ENCODE data around the gene MAGEA12.
"Not testable (repeated sequence)": the region's sequence is repeated elsewhere in the genome, so short reads cannot be mapped to it uniquely, and the experiment has no call there.

The MAGEA12 gene, protein sequence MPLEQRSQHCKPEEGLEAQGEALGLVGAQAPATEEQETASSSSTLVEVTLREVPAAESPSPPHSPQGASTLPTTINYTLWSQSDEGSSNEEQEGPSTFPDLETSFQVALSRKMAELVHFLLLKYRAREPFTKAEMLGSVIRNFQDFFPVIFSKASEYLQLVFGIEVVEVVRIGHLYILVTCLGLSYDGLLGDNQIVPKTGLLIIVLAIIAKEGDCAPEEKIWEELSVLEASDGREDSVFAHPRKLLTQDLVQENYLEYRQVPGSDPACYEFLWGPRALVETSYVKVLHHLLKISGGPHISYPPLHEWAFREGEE

DNA sequence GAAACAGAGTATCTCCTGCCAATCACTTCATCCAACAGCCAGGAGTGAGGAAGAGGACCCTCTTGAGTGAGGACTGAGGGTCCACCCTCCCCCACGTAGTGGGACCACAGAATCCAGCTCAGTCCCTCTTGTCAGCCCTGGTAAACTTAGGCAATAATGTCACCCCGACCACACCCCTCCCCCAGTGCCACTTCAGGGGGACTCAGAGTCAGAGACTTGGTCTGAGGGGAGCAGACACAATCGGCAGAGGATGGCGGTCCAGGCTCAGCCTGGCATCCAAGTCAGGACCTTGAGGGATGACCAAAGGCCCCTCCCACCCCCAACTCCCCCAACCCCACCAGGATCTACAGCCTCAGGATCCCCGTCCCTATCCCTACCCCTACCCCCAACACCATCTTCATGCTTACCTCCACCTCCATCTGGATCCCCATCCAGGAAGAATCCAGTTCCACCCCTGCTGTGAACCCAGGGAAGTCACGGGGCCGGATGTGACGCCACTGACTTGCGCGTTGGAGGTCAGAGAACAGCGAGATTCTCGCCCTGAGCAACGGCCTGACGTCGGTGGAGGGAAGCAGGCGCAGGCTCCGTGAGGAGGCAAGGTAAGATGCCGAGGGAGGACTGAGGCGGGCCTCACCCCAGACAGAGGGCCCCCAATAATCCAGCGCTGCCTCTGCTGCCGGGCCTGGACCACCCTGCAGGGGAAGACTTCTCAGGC is at the start of gene MAGEA12, which contains the start of gene CSAG1:
Gene MAGEA12 (plus strand): TSS at position 497 of the 715 bp plus-strand sequence. CDS start 2,405 bp downstream, outside the sequence.
Gene CSAG1 (minus strand): TSS at position 461 of the 715 bp plus-strand sequence. CDS start 1,261 bp downstream, outside the sequence.
- no peak for DNase-seq

- DNase-seq: not testable (repeated sequence)
Measured at GRCh38 chrX:152697952-152698931, 35.3 kb upstream of the MAGEA12 start, which contains the start of gene MAGEA3. MAGEA3 (plus strand) TSS chrX:152698794; CDS start chrX:152700833, 2,039 bp downstream.

DNA sequence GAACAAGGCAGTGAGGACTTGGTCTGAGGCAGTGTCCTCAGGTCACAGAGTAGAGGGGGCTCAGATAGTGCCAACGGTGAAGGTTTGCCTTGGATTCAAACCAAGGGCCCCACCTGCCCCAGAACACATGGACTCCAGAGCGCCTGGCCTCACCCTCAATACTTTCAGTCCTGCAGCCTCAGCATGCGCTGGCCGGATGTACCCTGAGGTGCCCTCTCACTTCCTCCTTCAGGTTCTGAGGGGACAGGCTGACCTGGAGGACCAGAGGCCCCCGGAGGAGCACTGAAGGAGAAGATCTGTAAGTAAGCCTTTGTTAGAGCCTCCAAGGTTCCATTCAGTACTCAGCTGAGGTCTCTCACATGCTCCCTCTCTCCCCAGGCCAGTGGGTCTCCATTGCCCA is 33.2 kb upstream of the MAGEA12 start:
- DNase-seq: not testable (repeated sequence)

- DNase-seq: not testable (repeated sequence)
Measured at GRCh38 chrX:152706500-152706899, 27.1 kb upstream of the MAGEA12 start.

- not testable (repeated sequence) for DNase-seq
Measured at GRCh38 chrX:152709173-152709572, 24.4 kb upstream of the MAGEA12 start, which contains the start of gene CSAG2. CSAG2 (minus strand) TSS chrX:152709273; CDS start chrX:152709112, 161 bp downstream.

DNA sequence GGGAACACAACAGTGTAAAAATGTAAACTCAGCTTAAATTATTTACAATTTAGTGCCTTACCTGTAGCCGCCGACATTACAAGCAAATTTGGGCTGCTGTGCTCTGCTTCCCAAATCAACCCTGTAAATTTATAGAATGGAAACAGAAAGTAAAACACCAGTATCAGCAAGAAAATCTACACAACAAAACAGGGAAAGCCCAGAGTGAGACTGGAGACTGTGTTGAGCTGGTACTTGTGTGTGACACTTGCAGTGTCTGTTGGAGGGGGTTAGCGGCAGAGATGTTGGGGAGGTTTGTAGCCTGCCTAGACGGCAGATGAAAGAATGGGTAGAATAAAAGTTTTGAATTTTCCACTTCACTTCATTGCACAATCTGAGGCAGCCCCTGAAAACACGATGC is 20.4 kb upstream of the MAGEA12 start:
- not testable (repeated sequence) for DNase-seq

DNA sequence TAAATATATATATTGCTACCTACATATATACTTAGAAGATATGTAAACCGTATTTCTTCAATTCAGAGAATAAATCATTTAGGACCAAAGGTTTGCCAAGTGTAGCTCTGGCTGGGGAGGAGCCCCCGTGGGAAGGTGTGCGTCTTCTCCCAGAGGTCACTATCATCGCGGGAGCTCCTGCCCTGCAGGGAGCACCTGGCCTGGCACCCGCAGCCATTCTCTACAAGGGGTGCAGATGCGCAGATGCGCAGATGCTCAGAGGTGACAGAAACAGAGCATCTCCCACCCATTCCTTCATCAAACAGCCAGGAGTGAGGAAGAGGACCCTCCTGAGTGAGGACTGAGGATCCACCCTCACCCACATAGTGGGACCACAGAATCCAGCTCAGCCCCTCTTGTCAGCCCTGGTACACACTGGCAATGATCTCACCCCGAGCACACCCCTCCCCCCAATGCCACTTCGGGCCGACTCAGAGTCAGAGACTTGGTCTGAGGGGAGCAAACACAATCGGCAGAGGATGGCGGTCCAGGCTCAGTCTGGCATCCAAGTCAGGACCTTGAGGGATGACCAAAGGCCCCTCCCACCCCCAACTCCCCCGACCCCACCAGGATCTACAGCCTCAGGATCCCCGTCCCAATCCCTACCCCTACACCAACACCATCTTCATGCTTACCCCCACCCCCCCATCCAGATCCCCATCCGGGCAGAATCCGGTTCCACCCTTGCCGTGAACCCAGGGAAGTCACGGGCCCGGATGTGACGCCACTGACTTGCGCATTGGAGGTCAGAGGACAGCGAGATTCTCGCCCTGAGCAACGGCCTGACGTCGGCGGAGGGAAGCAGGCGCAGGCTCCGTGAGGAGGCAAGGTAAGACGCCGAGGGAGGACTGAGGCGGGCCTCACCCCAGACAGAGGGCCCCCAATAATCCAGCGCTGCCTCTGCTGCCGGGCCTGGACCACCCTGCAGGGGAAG is 19.5 kb upstream of the MAGEA12 start, which contains the start of gene MAGEA2B:
Gene MAGEA2B (plus strand): TSS at position 814 of the 973 bp plus-strand sequence. CDS start 2,479 bp downstream, outside the sequence.
- DNase-seq: not testable (repeated sequence)

DNA sequence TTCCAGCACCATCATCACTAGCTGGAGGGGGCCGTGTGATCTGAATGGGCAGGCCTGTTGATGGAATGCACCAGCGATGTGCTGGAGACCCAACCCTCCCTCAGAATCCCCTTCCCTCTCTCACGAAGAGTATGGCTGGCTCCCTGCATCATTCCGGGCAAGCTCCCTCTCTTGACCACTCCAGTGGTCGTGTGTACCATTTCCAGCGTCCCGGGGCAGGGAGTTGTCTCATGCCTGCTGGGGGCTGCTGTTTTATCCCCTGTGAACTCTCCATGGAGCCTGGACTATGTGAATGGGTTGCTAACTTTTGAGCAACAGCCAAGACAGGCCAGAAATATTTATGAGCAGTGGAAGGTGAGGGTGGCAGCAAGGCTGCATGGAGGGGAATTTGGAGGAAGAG is 8.1 kb upstream of the MAGEA12 start:
- DNase-seq: no peak

GRCh38 chrX:152734143-152734858 is 744 bp downstream of the MAGEA12 start:
- DNase-seq: not testable (repeated sequence)

- DNase-seq: no peak
Measured at GRCh38 chrX:152735101-152735500, 1.5 kb downstream of the MAGEA12 start.

GRCh38 chrX:152735860-152736511 is 2.4 kb downstream of the MAGEA12 start:
- DNase-seq: no peak

DNA sequence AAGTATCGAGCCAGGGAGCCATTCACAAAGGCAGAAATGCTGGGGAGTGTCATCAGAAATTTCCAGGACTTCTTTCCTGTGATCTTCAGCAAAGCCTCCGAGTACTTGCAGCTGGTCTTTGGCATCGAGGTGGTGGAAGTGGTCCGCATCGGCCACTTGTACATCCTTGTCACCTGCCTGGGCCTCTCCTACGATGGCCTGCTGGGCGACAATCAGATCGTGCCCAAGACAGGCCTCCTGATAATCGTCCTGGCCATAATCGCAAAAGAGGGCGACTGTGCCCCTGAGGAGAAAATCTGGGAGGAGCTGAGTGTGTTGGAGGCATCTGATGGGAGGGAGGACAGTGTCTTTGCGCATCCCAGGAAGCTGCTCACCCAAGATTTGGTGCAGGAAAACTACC is 3.0 kb downstream of the MAGEA12 start:
- not testable (repeated sequence) for DNase-seq

DNA sequence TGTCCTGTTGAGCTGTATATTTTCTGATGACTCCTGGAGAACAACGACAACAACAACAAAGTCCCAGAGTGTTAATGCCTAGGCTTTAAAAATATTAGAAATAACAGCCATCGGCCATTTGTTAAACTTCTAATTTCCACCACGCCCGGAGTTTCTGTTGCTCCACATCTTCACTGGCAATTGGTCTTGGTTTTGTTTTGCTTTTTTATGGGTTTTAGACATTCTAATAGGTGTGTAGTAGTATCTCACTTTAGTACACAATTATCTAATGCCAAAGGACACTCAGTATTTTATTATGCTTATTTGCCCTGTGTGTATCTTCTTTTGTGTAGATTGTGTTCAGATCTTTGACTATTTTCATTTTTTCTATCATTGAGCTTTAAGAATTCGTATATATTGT is 5.0 kb downstream of the MAGEA12 start:
- no peak for DNase-seq

DNA sequence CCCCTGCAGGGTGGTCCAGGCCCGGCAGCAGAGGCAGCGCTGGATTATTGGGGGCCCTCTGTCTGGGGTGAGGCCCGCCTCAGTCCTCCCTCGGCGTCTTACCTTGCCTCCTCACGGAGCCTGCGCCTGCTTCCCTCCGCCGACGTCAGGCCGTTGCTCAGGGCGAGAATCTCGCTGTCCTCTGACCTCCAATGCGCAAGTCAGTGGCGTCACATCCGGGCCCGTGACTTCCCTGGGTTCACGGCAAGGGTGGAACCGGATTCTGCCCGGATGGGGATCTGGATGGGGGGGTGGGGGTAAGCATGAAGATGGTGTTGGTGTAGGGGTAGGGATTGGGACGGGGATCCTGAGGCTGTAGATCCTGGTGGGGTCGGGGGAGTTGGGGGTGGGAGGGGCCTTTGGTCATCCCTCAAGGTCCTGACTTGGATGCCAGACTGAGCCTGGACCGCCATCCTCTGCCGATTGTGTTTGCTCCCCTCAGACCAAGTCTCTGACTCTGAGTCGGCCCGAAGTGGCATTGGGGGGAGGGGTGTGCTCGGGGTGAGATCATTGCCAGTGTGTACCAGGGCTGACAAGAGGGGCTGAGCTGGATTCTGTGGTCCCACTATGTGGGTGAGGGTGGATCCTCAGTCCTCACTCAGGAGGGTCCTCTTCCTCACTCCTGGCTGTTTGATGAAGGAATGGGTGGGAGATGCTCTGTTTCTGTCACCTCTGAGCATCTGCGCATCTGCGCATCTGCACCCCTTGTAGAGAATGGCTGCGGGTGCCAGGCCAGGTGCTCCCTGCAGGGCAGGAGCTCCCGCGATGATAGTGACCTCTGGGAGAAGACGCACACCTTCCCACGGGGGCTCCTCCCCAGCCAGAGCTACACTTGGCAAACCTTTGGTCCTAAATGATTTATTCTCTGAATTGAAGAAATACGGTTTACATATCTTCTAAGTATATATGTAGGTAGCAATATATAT is 20.4 kb downstream of the MAGEA12 start, which contains the start of gene MAGEA2:
Gene MAGEA2 (minus strand): TSS at position 157 of the 965 bp plus-strand sequence. CDS start 2,479 bp downstream, outside the sequence.
- DNase-seq: not testable (repeated sequence)

- DNase-seq: not testable (repeated sequence)
Measured at GRCh38 chrX:152754871-152755270, 21.3 kb downstream of the MAGEA12 start.

GRCh38 chrX:152758918-152759317 is 25.4 kb downstream of the MAGEA12 start, which contains the start of gene CSAG3:
CSAG3 (plus strand) TSS chrX:152759218.
- not testable (repeated sequence) for DNase-seq

GRCh38 chrX:152759544-152759943 is 26.0 kb downstream of the MAGEA12 start:
- DNase-seq: not testable (repeated sequence)

DNA sequence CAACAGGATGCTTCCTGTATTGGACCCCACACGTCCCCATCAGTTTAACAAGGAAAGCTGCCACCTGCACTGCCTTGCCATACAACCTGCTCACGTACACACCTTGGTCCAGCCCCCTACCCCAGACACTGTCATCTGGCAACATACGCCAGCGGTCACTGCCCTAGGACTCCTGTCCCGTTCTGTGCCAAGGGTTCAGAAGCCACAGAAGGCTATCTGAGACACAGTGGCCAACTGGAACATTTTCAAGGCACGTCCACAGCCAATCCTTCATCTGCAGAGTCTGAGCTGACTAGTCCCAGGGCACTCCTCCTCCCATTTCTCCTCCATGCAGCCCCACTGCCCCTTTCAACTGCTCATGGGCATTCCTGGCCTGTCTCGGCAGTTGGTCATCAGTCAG is 28.0 kb downstream of the MAGEA12 start:
- DNase-seq: not testable (repeated sequence)

All from suppressor macrophage treated with lipopolysaccharide for 4 hours (primary cell).